ENCODE data around the gene MPL.

The MPL gene

DNA sequence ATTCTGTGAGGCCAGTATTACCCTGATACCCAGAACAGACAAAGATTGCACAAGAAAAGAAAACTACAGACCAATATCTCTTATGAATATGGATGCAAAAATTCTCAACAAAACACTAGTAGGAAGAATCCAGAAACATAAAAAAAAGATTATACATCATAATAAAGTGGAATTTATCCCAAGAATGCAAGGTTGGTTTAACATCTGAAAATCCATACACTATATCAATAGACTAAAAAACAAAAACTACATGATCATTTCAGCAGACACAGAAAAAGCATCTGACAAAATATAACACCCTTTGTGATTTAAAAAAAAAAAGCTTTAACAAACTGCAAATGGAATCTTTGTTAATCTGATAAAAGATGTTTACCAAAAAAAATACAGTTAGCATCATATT is 12.2 kb upstream of the MPL start:
- TF ChIP-seq CTCF (IDR thresholded peaks at IDR 0.05; ENCODE audit: insufficient read depth, low read length, poor library complexity, severe bottlenecking): no peak
- no peak for TF ChIP-seq EZH2phosphoT487 (conservative IDR thresholded peaks at IDR 0.05; ENCODE audit: low read length)

GRCh38 chr1:43327549-43328292 is 9.9 kb upstream of the MPL start:
- Histone ChIP-seq H4K20me1 (ENCODE audit: low read depth, low read length) (no peaks in the 10 kb centered on the region), H3K4me2 (ENCODE audit: low read depth, low read length, poor library complexity, severe bottlenecking) (no peak overlapping the region), H2AFZ (ENCODE audit: low read depth, low read length, severe bottlenecking) (no peak overlapping the region), H3K27me3 (ENCODE audit: low read length) (no peaks in the 10 kb centered on the region), H3K4me3 (ENCODE audit: insufficient read depth, low read length, poor library complexity, severe bottlenecking) (no peak overlapping the region), H3K9ac (ENCODE audit: low read length) (no peak overlapping the region), H3K9me2 (replicated peaks; ENCODE audit: insufficient read depth, low read length) (no peaks in the 10 kb centered on the region), H3K36me3 (ENCODE audit: low read length) (no peaks in the 10 kb centered on the region), H3F3A (ENCODE audit: insufficient read depth) (no peaks in the 10 kb centered on the region), H3K79me2 (ENCODE audit: insufficient read depth, low read length) (no peaks in the 10 kb centered on the region), H3K27ac (ENCODE audit: low read depth, low read length) (no peak overlapping the region), H3K9me3 (ENCODE audit: insufficient read depth, low read length) (no peaks in the 10 kb centered on the region; the same call in 1 of the 2 replicates)
- TF ChIP-seq EZH2phosphoT487 (conservative IDR thresholded peaks at IDR 0.05; ENCODE audit: low read length): no peak
- TF ChIP-seq CTCF (IDR thresholded peaks at IDR 0.05; ENCODE audit: insufficient read depth, low read length, poor library complexity, severe bottlenecking): no peak

More for the DNA sequence above, 12.2 kb upstream of the MPL start:
- no peaks in the 10 kb centered on the region for H3K79me2 ChIP-seq (ENCODE audit: insufficient read depth, low read length)
- H3K4me3 ChIP-seq (ENCODE audit: insufficient read depth, low read length, poor library complexity, severe bottlenecking): no peak overlapping the region
- no peaks in the 10 kb centered on the region for H4K20me1 ChIP-seq (ENCODE audit: low read depth, low read length)
- no peak overlapping the region for H2AFZ ChIP-seq (ENCODE audit: low read depth, low read length, severe bottlenecking)
- H3K27ac ChIP-seq (ENCODE audit: low read depth, low read length): no peak overlapping the region
- H3K9ac ChIP-seq (ENCODE audit: low read length): no peak overlapping the region
- H3K9me2 ChIP-seq (replicated peaks; ENCODE audit: insufficient read depth, low read length): no peaks in the 10 kb centered on the region
- no peaks in the 10 kb centered on the region; the same call in 1 of the 2 replicates for H3K9me3 ChIP-seq (ENCODE audit: insufficient read depth, low read length)
- no peaks in the 10 kb centered on the region for H3K36me3 ChIP-seq (ENCODE audit: low read length)
- no peak overlapping the region for H3K4me2 ChIP-seq (ENCODE audit: low read depth, low read length, poor library complexity, severe bottlenecking)
- H3K27me3 ChIP-seq (ENCODE audit: low read length): no peaks in the 10 kb centered on the region
- H3F3A ChIP-seq (ENCODE audit: insufficient read depth): no peaks in the 10 kb centered on the region

- no peaks in the 10 kb centered on the region for H3K79me2 ChIP-seq (ENCODE audit: insufficient read depth, low read length)
- H3K4me2 ChIP-seq (ENCODE audit: low read depth, low read length, poor library complexity, severe bottlenecking): no peak overlapping the region
- H3F3A ChIP-seq (ENCODE audit: insufficient read depth): no peaks in the 10 kb centered on the region
- TF ChIP-seq CTCF (IDR thresholded peaks at IDR 0.05; ENCODE audit: insufficient read depth, low read length, poor library complexity, severe bottlenecking) (no peak), EZH2phosphoT487 (conservative IDR thresholded peaks at IDR 0.05; ENCODE audit: low read length) (no peak)
- no peak overlapping the region for H3K4me3 ChIP-seq (ENCODE audit: insufficient read depth, low read length, poor library complexity, severe bottlenecking)
- H4K20me1 ChIP-seq (ENCODE audit: low read depth, low read length): no peaks in the 10 kb centered on the region
- H3K9me2 ChIP-seq (replicated peaks; ENCODE audit: insufficient read depth, low read length): no peaks in the 10 kb centered on the region
- H3K27ac ChIP-seq (ENCODE audit: low read depth, low read length): no peak overlapping the region
- no peaks in the 10 kb centered on the region for H3K36me3 ChIP-seq (ENCODE audit: low read length)
- no peaks in the 10 kb centered on the region; the same call in 1 of the 2 replicates for H3K9me3 ChIP-seq (ENCODE audit: insufficient read depth, low read length)
- H2AFZ ChIP-seq (ENCODE audit: low read depth, low read length, severe bottlenecking): no peak overlapping the region
- no peak overlapping the region for H3K9ac ChIP-seq (ENCODE audit: low read length)
- no peaks in the 10 kb centered on the region for H3K27me3 ChIP-seq (ENCODE audit: low read length)
Observed at GRCh38 chr1:43329995-43330751, 7.4 kb upstream of the MPL start.

Measured in SU-DHL-6 (cell line).